HEK293T (cell line): Measurements from ENCODE around the gene GAGE10.

Experiments used
- CTCF ChIA-PET: fragments of 350-600 bp; formaldehyde crosslinking; extraction: SDS; loops from one replicate; lab custom pipeline; 2021; ENCODE audit warnings: antibody characterized with exemption, inconsistent platforms; lab: Yijun Ruan, JAX
- POLR2A ChIA-PET: fragments of 350-600 bp; formaldehyde crosslinking; extraction: SDS; loops from one replicate; lab custom pipeline; 2020; ENCODE audit warnings: antibody characterized with exemption, inconsistent platforms; lab: Yijun Ruan, JAX
- DNase-seq: peaks from one replicate; pipeline ENCODE4 v3.0.0; 2012; ENCODE audit warnings: mixed read lengths; ENCODE audit errors: extremely low spot score
- ARNT ChIP-seq: fragments of 450-650 bp; IDR thresholded peaks from 2 replicates; pipeline ENCODE4 v1.6.1; 2017; ENCODE audit warnings: mild to moderate bottlenecking
- BHLHE40 ChIP-seq: fragments of 450-650 bp; IDR thresholded peaks from 2 replicates; pipeline ENCODE4 v1.6.1; 2016; ENCODE audit warnings: mild to moderate bottlenecking, moderate library complexity, borderline replicate concordance
- CTBP1 ChIP-seq: fragments of 450-650 bp; IDR thresholded peaks from 2 replicates; pipeline ENCODE4 v1.6.1; 2016; ENCODE audit warnings: borderline replicate concordance
- ELF4 ChIP-seq: fragments of 450-650 bp; IDR thresholded peaks from 2 replicates; pipeline ENCODE4 v1.6.1; 2017; ENCODE audit warnings: antibody characterized with exemption
- FOXA1 ChIP-seq: fragments of 450-650 bp; IDR thresholded peaks from 2 replicates; pipeline ENCODE4 v1.6.1; 2016; ENCODE audit warnings: mild to moderate bottlenecking
- FOXK2 ChIP-seq: fragments of 450-650 bp; IDR thresholded peaks from 2 replicates; pipeline ENCODE4 v1.6.1; 2016; ENCODE audit warnings: mild to moderate bottlenecking
- FOXM1 ChIP-seq: fragments of 450-650 bp; IDR thresholded peaks from 2 replicates; pipeline ENCODE4 v1.6.1; 2017; ENCODE audit warnings: mild to moderate bottlenecking, borderline replicate concordance
- HDGF ChIP-seq: fragments of 450-650 bp; IDR thresholded peaks from 2 replicates; pipeline ENCODE4 v1.6.1; 2017; ENCODE audit warnings: antibody characterized with exemption, borderline replicate concordance
- L3MBTL2 ChIP-seq: fragments of 450-650 bp; conservative IDR thresholded peaks from 2 replicates; pipeline ENCODE4 v1.6.1; 2016; ENCODE audit warnings: mild to moderate bottlenecking
- LEF1 ChIP-seq: fragments of 450-650 bp; IDR thresholded peaks from 2 replicates; pipeline ENCODE4 v1.6.1; 2017; ENCODE audit warnings: mild to moderate bottlenecking, borderline replicate concordance
- NFRKB ChIP-seq: fragments of 450-650 bp; IDR thresholded peaks from 2 replicates; pipeline ENCODE4 v1.6.1; 2016; ENCODE audit warnings: mild to moderate bottlenecking, moderate library complexity
- SP1 ChIP-seq: fragments of 450-650 bp; IDR thresholded peaks from 2 replicates; pipeline ENCODE4 v1.6.1; 2017
- SUZ12 ChIP-seq: fragments of 450-650 bp; IDR thresholded peaks from 2 replicates; pipeline ENCODE4 v1.6.1; 2016; ENCODE audit warnings: mild to moderate bottlenecking
- TARDBP ChIP-seq: fragments of 450-650 bp; IDR thresholded peaks from 2 replicates; pipeline ENCODE4 v1.6.1; 2016
- ZNF384 ChIP-seq: fragments of 450-650 bp; IDR thresholded peaks from 2 replicates; pipeline ENCODE4 v1.6.1; 2016
- TF ChIP-seq, protein P1 (sequence below): fragments of 450-650 bp; IDR thresholded peaks from 2 replicates; pipeline ENCODE4 v1.6.1; 2016

Gene GAGE10

DNA sequence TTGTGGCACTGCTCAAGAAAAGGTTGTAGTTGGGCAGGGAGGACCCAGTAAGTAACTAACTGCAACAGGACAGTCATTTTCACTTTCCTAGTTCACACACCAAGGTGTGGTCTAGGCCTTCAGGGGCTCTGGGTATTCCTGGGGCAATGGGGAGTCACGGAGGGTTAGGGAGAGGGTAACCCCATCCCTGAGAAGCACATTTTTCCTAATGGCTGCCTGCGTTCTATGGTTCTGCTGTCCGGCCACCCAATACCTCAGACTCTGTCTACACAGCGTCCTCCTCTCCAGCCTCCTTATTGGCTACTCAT is 34.8 kb upstream of the GAGE10 start:
- ChIA-PET CTCF (interaction anchor here (0.6 to 0.7 kb wide), 2 partner anchors 13 to 113 kb away, joined by 3 read pairs; no protein-coding TSS in a partner anchor), POLR2A (interaction anchor here (0.8 to 4.2 kb wide), 13 partner anchors 10 to 532 kb away, joined by 3 to 42 read pairs (median 4); partner anchors contain the start of gene CCDC22)
- DNase-seq = no peak
- TF ChIP-seq FOXM1 (no peak), TARDBP (no peak), NFRKB (no peak), SP1 (no peak), HDGF (no peak), CTBP1 (no peak)

DNA sequence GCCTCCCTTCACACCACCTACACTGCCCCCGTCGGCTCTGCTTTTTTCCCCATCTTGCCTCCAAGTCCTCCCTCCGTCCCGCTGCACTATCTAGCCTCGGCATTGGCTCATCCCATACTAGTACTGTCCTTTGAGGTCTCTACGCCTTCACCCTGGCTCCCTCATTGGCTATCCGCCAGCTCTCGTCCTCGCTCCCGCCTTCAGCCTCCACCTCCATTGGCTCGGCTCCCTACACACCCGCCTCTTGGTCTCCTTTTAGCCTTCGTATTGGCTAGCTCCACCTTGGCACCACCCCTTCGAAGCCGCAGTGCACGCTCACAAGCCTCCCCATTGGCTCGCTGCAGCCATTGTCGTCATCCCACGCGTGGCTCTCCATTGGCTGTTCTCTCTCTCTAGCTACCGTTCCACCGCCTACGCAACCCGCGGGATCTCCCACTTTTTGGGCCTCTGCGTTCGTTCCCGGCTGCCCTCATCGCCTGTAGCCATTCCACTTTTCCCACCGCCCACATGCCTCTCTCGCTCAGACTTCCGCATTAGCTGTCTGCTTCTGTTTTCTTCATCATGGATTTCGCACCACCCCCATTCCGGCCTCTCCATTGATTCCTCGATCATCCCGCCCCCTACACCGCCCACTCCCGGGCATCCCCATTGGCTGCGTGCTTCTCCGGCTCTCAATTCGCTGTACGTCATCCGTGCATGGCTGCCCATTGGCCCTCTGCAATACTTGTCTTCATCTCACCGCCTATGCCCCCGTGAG is 34.3 kb upstream of the GAGE10 start:
- TF ChIP-seq ZNF384 (no peak), L3MBTL2 (peak; percentile 57), SUZ12 (no peak), TARDBP (no peak), BHLHE40 (no peak)
- TF ChIP-seq, protein P1, sequence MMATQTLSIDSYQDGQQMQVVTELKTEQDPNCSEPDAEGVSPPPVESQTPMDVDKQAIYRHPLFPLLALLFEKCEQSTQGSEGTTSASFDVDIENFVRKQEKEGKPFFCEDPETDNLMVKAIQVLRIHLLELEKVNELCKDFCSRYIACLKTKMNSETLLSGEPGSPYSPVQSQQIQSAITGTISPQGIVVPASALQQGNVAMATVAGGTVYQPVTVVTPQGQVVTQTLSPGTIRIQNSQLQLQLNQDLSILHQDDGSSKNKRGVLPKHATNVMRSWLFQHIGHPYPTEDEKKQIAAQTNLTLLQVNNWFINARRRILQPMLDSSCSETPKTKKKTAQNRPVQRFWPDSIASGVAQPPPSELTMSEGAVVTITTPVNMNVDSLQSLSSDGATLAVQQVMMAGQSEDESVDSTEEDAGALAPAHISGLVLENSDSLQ = peak; percentile 91
- POLR2A ChIA-PET = interaction anchor here (0.7 to 4.2 kb wide), 13 partner anchors 11 to 532 kb away, joined by 3 to 42 read pairs (median 4); partner anchors contain the start of gene CCDC22
- peak; percentile 87 for DNase-seq
- CTCF ChIA-PET = interaction anchor here (0.6 to 0.7 kb wide), 2 partner anchors 13 to 113 kb away, joined by 3 read pairs; no protein-coding TSS in a partner anchor

DNA sequence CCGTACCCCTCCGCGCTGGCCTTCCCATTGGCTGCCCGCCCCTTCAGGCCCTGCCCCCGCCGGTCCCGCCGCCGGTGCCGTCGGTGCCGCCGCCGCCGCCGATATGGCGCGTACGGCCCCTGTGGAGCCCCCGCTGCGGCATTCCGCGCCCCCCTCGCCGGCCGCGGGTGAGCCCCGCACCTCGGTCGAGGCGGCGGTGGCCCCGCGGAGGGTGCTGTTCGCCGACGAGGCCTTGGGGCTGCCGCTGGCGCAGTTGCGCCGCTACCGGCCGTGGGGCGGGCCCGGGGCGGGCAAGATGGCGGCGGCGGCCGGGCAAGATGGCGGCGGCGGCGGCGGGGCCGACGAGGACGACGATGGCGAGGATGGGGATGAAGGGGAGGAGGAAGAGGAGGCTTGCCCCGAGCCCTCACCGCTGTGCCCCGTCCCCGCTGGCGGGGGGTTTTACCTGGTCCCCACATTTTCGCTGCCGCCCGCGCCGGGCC is 33.6 kb upstream of the GAGE10 start, which contains the start of gene PPP1R3F:
Gene PPP1R3F, plus strand, starts transcription at position 27 of the 482 bp plus-strand sequence. Its CDS starts 77 bp downstream, at position 104.
- ChIA-PET CTCF (no interaction called here), POLR2A (interaction anchor here (0.7 to 4.2 kb wide), 6 partner anchors 12 to 143 kb away, joined by 3 to 42 read pairs (median 4); no protein-coding TSS in a partner anchor)
- TF ChIP-seq NFRKB (no peak), ARNT (no peak), FOXM1 (no peak), L3MBTL2 (no peak)
- peak; percentile 28 for DNase-seq

DNA sequence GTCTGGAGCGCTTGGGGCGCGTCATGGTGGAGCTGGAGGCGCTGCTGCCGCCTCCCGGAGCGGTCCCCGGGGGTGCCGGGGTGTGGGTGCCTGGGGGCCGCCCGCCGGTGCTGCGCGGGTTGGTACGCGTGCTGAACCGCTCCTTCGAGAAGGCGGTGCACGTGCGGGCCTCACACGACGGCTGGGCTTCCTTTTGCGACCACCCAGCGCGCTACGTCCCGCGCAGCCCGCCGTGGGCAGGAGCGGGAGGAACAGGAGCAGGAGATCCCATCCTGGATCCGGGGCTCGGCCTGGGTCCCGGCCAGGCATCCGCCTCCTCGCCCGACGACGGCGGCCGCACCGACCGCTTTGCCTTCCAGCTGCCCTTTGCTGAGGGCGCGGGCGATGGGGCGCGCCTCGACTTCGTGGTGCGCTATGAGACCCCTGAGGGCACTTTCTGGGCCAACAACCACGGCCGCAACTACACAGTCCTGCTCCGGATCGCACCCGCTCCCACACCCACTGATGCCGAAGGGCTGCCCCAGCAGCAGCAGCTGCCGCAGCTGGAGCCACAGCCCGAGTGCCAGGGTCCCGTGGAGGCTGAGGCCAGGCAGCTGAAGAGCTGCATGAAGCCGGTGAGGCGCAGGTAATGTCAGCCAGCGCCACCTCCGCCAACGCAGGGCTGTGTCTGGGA is 33.1 kb upstream of the GAGE10 start:
- CTCF ChIA-PET = no interaction called here
- POLR2A ChIA-PET = interaction anchor here (0.7 to 4.2 kb wide), 3 partner anchors 12 to 206 kb away, joined by 3 to 31 read pairs (median 3); no protein-coding TSS in a partner anchor
- DNase-seq = no peak
- no peak for TF ChIP-seq FOXK2
- TF ChIP-seq L3MBTL2 = peak; percentile 93

DNA sequence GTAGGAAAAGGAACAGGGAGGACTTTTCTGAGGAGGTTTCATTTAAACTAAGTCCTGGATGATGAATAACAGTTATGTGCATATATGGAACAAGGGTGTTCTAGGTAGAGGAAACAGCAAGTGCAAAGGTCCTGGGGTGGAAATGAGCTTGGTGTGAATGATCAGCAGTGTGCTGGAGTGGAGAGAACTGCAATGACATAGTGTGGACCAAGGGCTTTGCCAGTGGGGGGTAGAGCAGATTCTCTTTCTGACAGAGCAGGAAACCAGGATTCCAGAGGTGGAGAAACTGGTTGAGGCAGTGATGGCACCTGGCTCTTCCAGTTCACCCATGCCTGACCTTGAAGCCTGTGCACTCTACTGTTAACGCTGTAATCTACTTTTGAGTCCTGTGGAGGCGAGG is 32.1 kb upstream of the GAGE10 start:
- TF ChIP-seq CTBP1 = no peak
- DNase-seq = no peak
- POLR2A ChIA-PET = interaction anchor here (1.1 to 4.2 kb wide), 2 partner anchors 11 to 79 kb away, joined by 3 to 31 read pairs; no protein-coding TSS in a partner anchor
- CTCF ChIA-PET = no interaction called here

DNA sequence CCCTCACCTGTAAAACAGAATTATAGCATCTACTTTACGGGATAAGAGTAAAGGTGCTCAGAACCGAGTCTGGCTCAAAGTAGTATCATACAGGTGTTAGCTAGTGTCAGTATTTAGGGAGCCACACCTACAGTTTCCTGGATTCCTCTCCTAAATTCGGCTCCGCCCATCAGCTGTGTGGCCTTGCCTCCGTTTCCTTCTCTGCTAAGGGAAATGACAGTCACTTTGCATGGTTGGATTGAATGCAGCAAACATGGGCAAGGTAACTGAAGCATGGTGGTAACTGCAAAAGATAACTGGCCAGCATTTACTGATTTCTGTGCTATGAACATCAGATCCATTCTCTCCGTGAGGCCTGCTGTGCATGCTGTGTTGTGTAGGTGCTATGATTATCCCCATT is 31.0 kb upstream of the GAGE10 start:
- no peak for TF ChIP-seq L3MBTL2
- TF ChIP-seq ZNF384 = no peak
- TF ChIP-seq BHLHE40 = no peak
- no peak for TF ChIP-seq ELF4
- TF ChIP-seq ARNT = no peak
- TF ChIP-seq, protein P1 = no peak
- no peak for TF ChIP-seq FOXK2
- TF ChIP-seq HDGF = no peak
- no peak for TF ChIP-seq FOXM1
- TF ChIP-seq LEF1 = no peak
- TF ChIP-seq FOXA1 = no peak
- TF ChIP-seq SUZ12 = no peak
- TF ChIP-seq CTBP1 = no peak
- no peak for TF ChIP-seq SP1
- TF ChIP-seq TARDBP = no peak
- no peak for TF ChIP-seq NFRKB
- DNase-seq = no peak
- CTCF ChIA-PET = no interaction called here
- POLR2A ChIA-PET = no interaction called here

DNA sequence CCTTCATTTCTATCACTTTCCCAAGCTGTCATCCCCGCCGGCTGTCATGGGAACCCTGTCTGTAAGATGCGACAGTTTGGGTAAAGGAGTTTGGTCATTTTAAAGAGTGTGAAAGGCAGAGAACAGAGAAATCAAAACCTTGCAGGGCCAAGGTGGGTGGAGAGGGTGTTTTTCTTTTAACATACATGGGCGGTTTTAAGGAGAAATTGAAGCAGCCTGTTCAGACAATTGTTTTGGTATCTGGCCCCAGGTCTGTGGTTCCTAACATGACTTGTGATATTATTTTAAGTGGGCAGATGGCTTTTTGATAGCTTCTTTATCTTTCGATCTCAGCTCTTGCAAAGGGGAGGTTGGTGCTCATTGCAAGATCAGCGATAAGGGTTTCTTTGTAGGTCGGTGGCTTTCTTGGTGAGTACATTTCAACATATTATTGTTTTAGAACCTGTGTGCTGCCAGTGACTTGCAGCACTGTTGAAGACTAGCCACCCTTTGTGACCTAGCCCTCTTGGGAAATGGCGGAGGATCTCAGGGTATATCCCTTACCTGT is 30.2 kb upstream of the GAGE10 start:
- POLR2A ChIA-PET = no interaction called here
- CTCF ChIA-PET = no interaction called here
- no peak for TF ChIP-seq ARNT
- TF ChIP-seq CTBP1 = no peak
- no peak for TF ChIP-seq NFRKB
- no peak for TF ChIP-seq SP1
- TF ChIP-seq FOXA1 = no peak
- no peak for TF ChIP-seq ZNF384
- TF ChIP-seq ELF4 = no peak
- TF ChIP-seq FOXK2 = no peak
- TF ChIP-seq TARDBP = no peak
- no peak for TF ChIP-seq L3MBTL2
- no peak for TF ChIP-seq LEF1
- DNase-seq = no peak
